Psoas muscle (tissue), 8 donors: ENCODE measurements around the gene CSAD. TPM values are rescaled to one million over a fixed set of nuclear protein-coding genes. Genes with fewer than 3 reads are reported as not detected.

Experiments
- ATAC-seq, 4 donors: fragments of 200-7000 bp; cut with Tn5 transposase; one replicate each; pipeline ENCODE4 v1.9.1; 2020; ENCODE audit warnings: moderate library complexity in 3 of 4, mild to moderate bottlenecking in 2 of 4
- DNase-seq, 2 donors: peaks; one replicate each; pipeline ENCODE4 v3.0.0-alpha.2; 2020
- H3K27ac ChIP-seq: fragments of 200-600 bp; one replicate; pipeline ENCODE4 v1.8.0; 2022
- H3K27me3 ChIP-seq, 3 donors: fragments of 200-600 bp in 1 of 3; one replicate each; pipeline versions ENCODE4 v1.6.1 to v1.8.0; 2013 to 2022; ENCODE audit warnings: low read length in 2 of 3, mild to moderate bottlenecking in 2 of 3, moderate library complexity in 1 of 3; ENCODE audit not compliant: insufficient read depth in 3 of 3
- H3K36me3 ChIP-seq, 2 donors: fragments of 200-600 bp in 1 of 2; one replicate each; pipeline versions ENCODE4 v1.6.1 to v1.8.0; 2013 to 2022; ENCODE audit warnings: low read depth in 1 of 2, mild to moderate bottlenecking in 1 of 2, moderate library complexity in 1 of 2; ENCODE audit not compliant: insufficient read depth in 1 of 2
- H3K4me1 ChIP-seq: fragments of 200-600 bp; one replicate; pipeline ENCODE4 v1.8.0; 2022
- H3K4me3 ChIP-seq: fragments of 200-600 bp; one replicate; pipeline ENCODE4 v1.8.0; 2022; ENCODE audit warnings: mild to moderate bottlenecking
- H3K9me3 ChIP-seq: fragments of 200-600 bp; one replicate; pipeline ENCODE4 v1.8.0; 2022
- WGBS, 3 donors: extraction: QIAGEN DNeasy Blood & Tissue Kit; methylation state at CpG; one replicate each; pipeline versions ENCODE4 v1.1.6 to v1.1.7; 2013; 5-methylcytosine and 5-hydroxymethylcytosine counted together
- intact Hi-C, 2 donors: fragments of 100-400 bp; cut with DNase I; formaldehyde crosslinking; loops; one replicate each; pipeline versions ENCODE4 v1.11.0 to v1.14.2; 2022
- long read RNA-seq, 2 donors: library from polyadenylated mRNA; unstranded; transcript quantifications; one replicate each; pipeline ENCODE4 v2.0.0, GENCODE V29; 2021
- polyA plus RNA-seq, 3 donors: library from polyadenylated mRNA; stranded (reverse); fragments of 200-250 nt; gene quantifications; one replicate each; pipeline ENCODE4 v1.2.3, GENCODE V29; 2013
- total RNA-seq, 4 donors: library from RNA; stranded (reverse); fragmentation: NEBNext Ultra II Directional in 2 of 4; extraction: Animal tissue kit (Norgen Biotek cat#: 25700) in 2 of 4; gene quantifications; one replicate each; pipeline versions ENCODE4 v1.2.1 to v1.2.4, GENCODE V29; 2021 to 2023
- TF ChIP-seq, protein P1 (sequence below): fragments of 200-600 bp; IDR thresholded peaks from one replicate; pipeline ENCODE4 v1.8.0; 2022; ENCODE audit warnings: antibody characterized with exemption
- donor health status: healthy with polysubstance abuse.
- donor health status: DM: no; HTN: no; CAD: no; lungs with moderate emphysema.
- donor health status: Bipolar disorder and iron deficiency.
- donor health status: healthy.
- donor health status: DM: yes; HTN: yes; CAD: no.
- donor health status: DM: no; HTN: no; CAD: no.
- donor health status: DM: no; HTN: no; CAD: no.
- donor health status: DM: yes; HTN: yes; CAD: no.

The CSAD gene
- total RNA-seq (1 to 10 TPM; 3.9 to 6.6 (median 5.9) TPM), polyA plus RNA-seq (1 to 10 TPM; 5.5 to 7.8 (median 6.8) TPM)
- long read RNA-seq, donor 1 = 0 reads
- long read RNA-seq, donor 2, partial matches to known transcripts = 1 of 3 reads
- long read RNA-seq, donor 2, other reads (novel, unspliced or antisense) = 2 of 3 reads

DNA sequence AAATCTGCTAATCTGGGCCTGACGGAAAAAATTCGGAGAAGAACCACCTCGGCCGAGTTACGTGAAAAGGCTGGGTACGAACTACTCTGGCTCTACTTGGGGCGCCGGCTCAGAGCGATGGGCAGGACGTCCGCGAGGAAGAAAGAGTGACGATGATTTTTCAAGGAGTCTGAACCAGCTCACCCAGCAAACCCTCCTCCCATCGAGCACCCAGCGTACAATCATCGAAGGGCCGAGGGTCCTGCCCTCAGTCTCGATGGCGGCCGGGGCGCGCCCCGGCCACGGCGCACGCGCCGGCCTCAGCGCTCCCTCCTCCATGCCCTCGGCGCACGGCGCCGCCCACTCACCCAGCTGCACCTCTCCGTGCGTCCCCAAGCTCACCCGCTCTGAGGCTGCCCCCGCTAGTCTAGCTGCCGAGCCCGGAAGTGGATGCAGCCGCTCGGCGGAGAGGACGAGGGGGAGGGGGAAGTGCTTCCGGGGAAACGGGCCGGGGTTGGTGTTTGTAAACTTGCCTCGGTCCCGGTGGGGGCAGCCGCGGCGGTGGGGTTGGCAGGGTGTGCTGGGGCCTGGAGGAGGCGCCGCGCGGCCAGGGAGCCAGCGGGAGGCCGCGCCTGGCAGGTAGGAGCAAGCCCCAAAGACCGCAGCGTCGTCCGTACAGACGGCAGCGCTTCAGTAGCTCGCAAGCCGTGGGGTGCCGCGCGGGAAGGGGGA lies at the start of gene CSAD, which contains the start of gene ZNF740:
CSAD (minus strand) TSS at position 706 of the 711 bp plus-strand sequence. CDS start 7,455 bp downstream, outside the sequence.
ZNF740 (plus strand) TSS at position 503 of the 711 bp plus-strand sequence. CDS start 1,262 bp downstream, outside the sequence.
- Histone ChIP-seq H3K9me3 (no peaks in the 10 kb centered on the region), H3K27me3 (no peaks in the 10 kb centered on the region), H3K27ac (peak within 1 kb of the TSS; percentile 92), H3K36me3 (peaks cover 0 to 37% of the 10 kb centered on the region in 2 donors), H3K4me1 (peaks cover 41% of the 10 kb centered on the region), H3K4me3 (peak within 1 kb of the TSS; percentile 77)
- ATAC-seq (peak; percentile 96 to 99 (median 98)), DNase-seq (peak; percentile 98 to 99)
- WGBS, 3 donors = 0% methylated on average over 44 to 70 of the region's 70 CpGs
- TF ChIP-seq, protein P1, sequence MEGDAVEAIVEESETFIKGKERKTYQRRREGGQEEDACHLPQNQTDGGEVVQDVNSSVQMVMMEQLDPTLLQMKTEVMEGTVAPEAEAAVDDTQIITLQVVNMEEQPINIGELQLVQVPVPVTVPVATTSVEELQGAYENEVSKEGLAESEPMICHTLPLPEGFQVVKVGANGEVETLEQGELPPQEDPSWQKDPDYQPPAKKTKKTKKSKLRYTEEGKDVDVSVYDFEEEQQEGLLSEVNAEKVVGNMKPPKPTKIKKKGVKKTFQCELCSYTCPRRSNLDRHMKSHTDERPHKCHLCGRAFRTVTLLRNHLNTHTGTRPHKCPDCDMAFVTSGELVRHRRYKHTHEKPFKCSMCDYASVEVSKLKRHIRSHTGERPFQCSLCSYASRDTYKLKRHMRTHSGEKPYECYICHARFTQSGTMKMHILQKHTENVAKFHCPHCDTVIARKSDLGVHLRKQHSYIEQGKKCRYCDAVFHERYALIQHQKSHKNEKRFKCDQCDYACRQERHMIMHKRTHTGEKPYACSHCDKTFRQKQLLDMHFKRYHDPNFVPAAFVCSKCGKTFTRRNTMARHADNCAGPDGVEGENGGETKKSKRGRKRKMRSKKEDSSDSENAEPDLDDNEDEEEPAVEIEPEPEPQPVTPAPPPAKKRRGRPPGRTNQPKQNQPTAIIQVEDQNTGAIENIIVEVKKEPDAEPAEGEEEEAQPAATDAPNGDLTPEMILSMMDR = no peak
- intact Hi-C loops = loop anchor here in 1 of 2 donors (1.0 kb wide), 1 partner anchor 9 kb away; no protein-coding TSS in a partner anchor

DNA sequence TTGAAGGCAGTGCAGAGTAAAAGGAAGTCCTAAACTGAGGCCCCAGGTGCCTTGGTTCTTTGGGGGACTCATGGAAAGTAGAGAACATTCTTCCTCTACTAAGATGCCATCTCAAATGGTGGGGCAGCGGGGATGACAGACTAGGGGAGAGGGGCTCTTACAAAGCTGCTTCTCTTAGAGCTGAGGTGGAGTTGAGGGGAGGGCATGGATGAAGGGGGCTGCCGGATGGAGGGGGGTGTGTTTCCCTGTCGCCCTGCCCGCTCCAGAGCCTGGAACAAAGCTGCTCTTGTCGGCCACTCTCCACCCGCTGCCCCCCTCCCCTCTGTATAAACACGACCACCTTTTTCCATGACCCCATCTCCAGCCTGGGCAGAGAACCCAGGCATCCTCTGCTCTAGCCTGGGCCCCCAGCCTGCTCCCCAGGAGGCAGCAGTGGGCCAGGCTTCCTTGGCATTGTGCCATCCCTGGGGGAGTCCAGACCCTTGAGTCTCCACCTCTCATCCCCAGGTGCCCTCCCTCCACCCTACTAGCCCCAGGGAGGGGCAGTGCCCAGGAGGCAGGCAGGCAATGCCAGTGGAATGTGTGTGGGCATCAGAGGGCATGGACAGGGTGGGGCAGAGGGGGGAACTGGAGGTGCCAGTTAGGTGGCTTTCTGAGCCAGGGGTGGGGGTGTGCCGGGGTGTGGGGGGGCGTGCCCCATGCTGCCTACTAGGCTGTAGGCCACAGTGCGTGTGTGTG lies 49.6 kb upstream of the CSAD start:
- DNase-seq (no peak), ATAC-seq (no peak)
- WGBS, 3 donors = 69 to 74% (median 72%) methylated on average over 8 to 10 of the region's 10 CpGs
- intact Hi-C loops = no loop called here
- TF ChIP-seq, protein P1 = no peak
- Histone ChIP-seq H3K4me1 (peaks cover 8% of the 10 kb centered on the region), H3K9me3 (no peaks in the 10 kb centered on the region), H3K27me3 (peaks cover 0 to 29% (median 5%) of the 10 kb centered on the region in 3 donors), H3K36me3 (no peaks in the 10 kb centered on the region), H3K27ac (no peak overlapping the region), H3K4me3 (no peak overlapping the region)

- Histone ChIP-seq H3K36me3 (no peaks in the 10 kb centered on the region), H3K4me1 (peaks cover 8% of the 10 kb centered on the region), H3K27me3 (peaks cover 0 to 25% (median 2%) of the 10 kb centered on the region in 3 donors), H3K9me3 (no peaks in the 10 kb centered on the region), H3K4me3 (no peak overlapping the region), H3K27ac (no peak overlapping the region)
- ATAC-seq = no peak
- TF ChIP-seq, protein P1 = no peak
- intact Hi-C loops = no loop called here
- 71 to 96% (median 84%) methylated on average over 2 of the region's 2 CpGs for WGBS, 3 donors
- DNase-seq = no peak
These were observed 48.7 kb upstream of the CSAD start for GRCh38 chr12:53229454-53229853.

DNA sequence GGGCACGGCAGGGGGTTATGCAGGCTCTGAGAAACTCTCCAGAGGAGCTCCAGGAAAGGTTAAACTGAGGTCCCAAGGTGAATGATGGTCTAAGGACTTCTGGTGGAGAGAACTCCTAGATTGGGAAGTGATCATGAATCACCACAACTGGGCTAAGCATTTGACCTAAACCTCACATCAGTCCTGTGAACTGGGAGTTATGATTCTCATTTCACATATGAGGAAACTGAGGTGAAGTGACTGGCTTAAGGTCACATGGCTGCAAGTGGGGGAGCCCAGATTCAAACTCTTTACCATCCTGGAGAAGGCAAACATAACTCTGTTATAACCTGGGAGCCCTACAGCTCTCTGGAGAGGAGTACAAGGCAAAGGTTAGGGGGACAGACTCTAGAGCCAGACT lies 47.1 kb upstream of the CSAD start:
- H3K4me3 ChIP-seq = no peak overlapping the region
- H3K9me3 ChIP-seq = no peaks in the 10 kb centered on the region
- ATAC-seq (no peak), DNase-seq (no peak)
- peaks cover 0 to 15% (median 2%) of the 10 kb centered on the region in 3 donors for H3K27me3 ChIP-seq
- intact Hi-C loops = no loop called here
- H3K4me1 ChIP-seq = peaks cover 12% of the 10 kb centered on the region
- WGBS, 3 donors = 78 to 81% (median 80%) methylated on average over 1 of the region's 1 CpG
- H3K36me3 ChIP-seq = no peaks in the 10 kb centered on the region
- TF ChIP-seq, protein P1 = no peak
- no peak overlapping the region for H3K27ac ChIP-seq
